ENCODE data around the gene SH3PXD2A. TPM values are rescaled to one million over a fixed set of nuclear protein-coding genes. Genes with fewer than 3 reads are reported as not detected.

Gene SH3PXD2A
- total and polyA plus RNA-seq, 2 experiments from 2014 or later, result 1.8 to 5.0 TPM

- no peaks in the 10 kb centered on the region for H3K36me3 ChIP-seq (ENCODE audit: insufficient read depth)
- H3F3A ChIP-seq (replicated peaks; ENCODE audit: low read depth), result no peaks in the 10 kb centered on the region
- Mint-ChIP-seq H3K9me3 (no peaks in the 10 kb centered on the region), H3K27ac (no peak overlapping the region), H3K36me3 (ENCODE audit: low read depth) (0 out of 3 replicates have a peak, but pooled peaks cover 4% of the 10 kb centered on the region), H3K27me3 (ENCODE audit: insufficient read depth, low read depth, poor library complexity) (no peaks in the 10 kb centered on the region), H3K4me3 (no peak overlapping the region), H3K4me1 (peaks cover 8% of the 10 kb centered on the region)
- H4K20me1 ChIP-seq (replicated peaks; ENCODE audit: insufficient read depth), result no peaks in the 10 kb centered on the region
- no peaks in the 10 kb centered on the region for H3K27me3 ChIP-seq (ENCODE audit: insufficient read depth)
- H3K4me3 ChIP-seq, result no peak overlapping the region
- ATAC-seq (no peak), DNase-seq (ENCODE audit: low spot score) (no peak)
- no peak overlapping the region for H3K4me2 ChIP-seq
- H3K9me2 ChIP-seq (ENCODE audit: insufficient read depth), result no peaks in the 10 kb centered on the region
- H3K79me2 ChIP-seq (replicated peaks; ENCODE audit: insufficient read depth), result no peaks in the 10 kb centered on the region
- H3K27ac ChIP-seq (ENCODE audit: low read depth), result no peak overlapping the region
- no peaks in the 10 kb centered on the region; the same call in 1 of the 2 replicates for H3K4me1 ChIP-seq (ENCODE audit: insufficient read depth)
- no peak overlapping the region for H2AFZ ChIP-seq
- TF ChIP-seq NANOG (IDR thresholded peaks at IDR 0.05; ENCODE audit: borderline replicate concordance) (no peak), REST (IDR thresholded peaks at IDR 0.05; ENCODE audit: unreplicated experiment) (no peak), EZH2phosphoT487 (IDR thresholded peaks at IDR 0.05; ENCODE audit: unreplicated experiment) (no peak), STAT1 (IDR thresholded peaks at IDR 0.05; ENCODE audit: unreplicated experiment) (no peak), POLR2AphosphoS5 (IDR thresholded peaks at IDR 0.05; ENCODE audit: low read depth) (no peak), ZNF331 (CRISPR knock-in tag; IDR thresholded peaks at IDR 0.05; ENCODE audit: low read depth) (no peak), CREB1 (CRISPR knock-in tag; IDR thresholded peaks at IDR 0.05; ENCODE audit: low read depth) (no peak), ZNF462 (CRISPR knock-in tag; IDR thresholded peaks at IDR 0.05) (no peak), JUNB (IDR thresholded peaks at IDR 0.05; ENCODE audit: unreplicated experiment) (no peak)
Observed at GRCh38 chr10:103899312-103899711, 43.9 kb upstream of the SH3PXD2A start.
